A673 (cell line): ENCODE measurements around the gene SNX18. TPM values are rescaled to one million over a fixed set of nuclear protein-coding genes. Genes with fewer than 3 reads are reported as not detected.
"Not testable (repeated sequence)": the region's sequence is repeated elsewhere in the genome, so short reads cannot be mapped to it uniquely, and the experiment has no call there.

Experiments
- BruUV-seq: library from RNA; stranded (reverse); fragments of 400-500 nt; replicated peaks from 2 replicates; lab custom pipeline; 2021; lab: Mats Ljungman, UMichigan
- CTCF ChIA-PET: fragments of 300-600 bp; sonication (Branson Sonifier 250); formaldehyde crosslinking; loops from one replicate; lab custom pipeline; 2022; ENCODE audit warnings: antibody characterized with exemption; lab: Charles Lee
- POLR2A ChIA-PET: fragments of 300-600 bp; sonication (Branson Sonifier 250); formaldehyde crosslinking; loops from one replicate; lab custom pipeline; 2022; ENCODE audit warnings: antibody characterized with exemption; ENCODE audit not compliant: low non-redundant PET; lab: Charles Lee
- DNase-seq: peaks from one replicate; pipeline ENCODE4 v3.0.0-alpha.2; 2015; ENCODE audit warnings: low spot score
- H3K27ac ChIP-seq: fragments of 200-600 bp; sonication (generic); 2 replicates; pipeline ENCODE4 v1.5.1; 2016; ENCODE audit warnings: mixed run types, low read depth, mild to moderate bottlenecking, mixed read lengths, antibody characterized with exemption, low read length; ENCODE audit not compliant: poor library complexity, severe bottlenecking
- H3K27me3 ChIP-seq: fragments of 200-600 bp; sonication (generic); replicated peaks from 2 replicates; pipeline ENCODE4 v1.6.1; 2017; ENCODE audit warnings: mixed run types, low read depth, mild to moderate bottlenecking, mixed read lengths, antibody characterized with exemption, low read length; ENCODE audit not compliant: insufficient read depth, poor library complexity
- H3K36me3 ChIP-seq: fragments of 200-600 bp; sonication (generic); 2 replicates; pipeline ENCODE4 v1.6.1; 2016; ENCODE audit warnings: mixed run types, mild to moderate bottlenecking, mixed read lengths, antibody characterized with exemption, low read length; ENCODE audit not compliant: insufficient read depth, poor library complexity, severe bottlenecking
- H3K4me1 ChIP-seq: fragments of 200-600 bp; sonication (generic); 2 replicates; pipeline ENCODE4 v1.6.1; 2017; ENCODE audit warnings: mixed run types, mild to moderate bottlenecking, mixed read lengths, antibody characterized with exemption, low read length; ENCODE audit not compliant: insufficient read depth, poor library complexity, severe bottlenecking
- H3K4me3 ChIP-seq: fragments of 200-600 bp; sonication (generic); 2 replicates; pipeline ENCODE4 v1.5.1; 2016; ENCODE audit warnings: low read depth, mixed run types, mild to moderate bottlenecking, mixed read lengths, low read length; ENCODE audit not compliant: poor library complexity, severe bottlenecking
- H3K9me3 ChIP-seq: fragments of 200-600 bp; sonication (generic); 2 replicates; pipeline ENCODE4 v1.6.1; 2016; ENCODE audit warnings: mixed run types, low read depth, mild to moderate bottlenecking, mixed read lengths, antibody characterized with exemption, low read length; ENCODE audit not compliant: poor library complexity, severe bottlenecking
- CTCF ChIP-seq: fragments of 300-800, 200-600 bp; sonication (generic); conservative IDR thresholded peaks from 2 replicates; pipeline ENCODE4 v1.5.1; 2017; ENCODE audit warnings: low read depth, mild to moderate bottlenecking, antibody characterized with exemption, low read length, moderate library complexity, mixed read lengths
- EZH2 ChIP-seq: fragments of 200-600 bp; sonication (generic); IDR thresholded peaks from 2 replicates; pipeline ENCODE4 v1.6.1; 2017; ENCODE audit warnings: borderline replicate concordance, low read depth, mild to moderate bottlenecking, mixed read lengths, antibody characterized with exemption, low read length; ENCODE audit not compliant: poor library complexity, severe bottlenecking
- intact Hi-C: fragments of 100-400 bp; cut with micrococcal nuclease; formaldehyde crosslinking; loops from one replicate; pipeline ENCODE4 v1.10.0; 2022; ENCODE audit not compliant: unreplicated experiment
- total RNA-seq: library from RNA; stranded (reverse); gene quantifications from 2 replicates; pipeline ENCODE4 v1.2.3, GENCODE V29; 2021

SNX18 gene
- total RNA-seq, 1 experiment from 2014 or later = 140 TPM

- DNase-seq = no peak
- no peaks in the 10 kb centered on the region for H3K27me3 ChIP-seq
- H3K27ac ChIP-seq = no peak overlapping the region
- TF ChIP-seq EZH2 = no peak
- TF ChIP-seq CTCF = no peak
- ChIA-PET CTCF (no interaction called here), POLR2A (no interaction called here)
- intact Hi-C loops = no loop called here
- no peaks in the 10 kb centered on the region for H3K4me1 ChIP-seq
- no peak overlapping the region for H3K4me3 ChIP-seq
- H3K36me3 ChIP-seq = no peaks in the 10 kb centered on the region
- H3K9me3 ChIP-seq = no peaks in the 10 kb centered on the region
- BruUV-seq = no TSS peak
Observed at GRCh38 chr5:54477941-54478478, 39.5 kb upstream of the SNX18 start.

- Histone ChIP-seq H3K27me3 (no peaks in the 10 kb centered on the region), H3K36me3 (no peaks in the 10 kb centered on the region), H3K9me3 (no peaks in the 10 kb centered on the region), H3K4me1 (no peaks in the 10 kb centered on the region), H3K4me3 (no peak overlapping the region), H3K27ac (no peak overlapping the region)
- POLR2A ChIA-PET = no interaction called here
- DNase-seq = no peak
- BruUV-seq = no TSS peak
- intact Hi-C loops = loop anchor here (10.0 kb wide), 1 partner anchor 165 kb away; the partner anchor contains the start of gene ARL15
- CTCF ChIA-PET = no interaction called here
- no peak for TF ChIP-seq CTCF
Observed at GRCh38 chr5:54480296-54480695, 37.3 kb upstream of the SNX18 start.

- no peak overlapping the region for H3K4me3 ChIP-seq
Observed at GRCh38 chr5:54484219-54484894, 33.2 kb upstream of the SNX18 start.

GRCh38 chr5:54485659-54486058, 31.9 kb upstream of the SNX18 start:
- H3K4me3 ChIP-seq, H3K27ac ChIP-seq, CTCF ChIA-PET, DNase-seq, BruUV-seq, H3K27me3 ChIP-seq, H3K9me3 ChIP-seq, H3K4me1 ChIP-seq, POLR2A ChIA-PET, H3K36me3 ChIP-seq: not testable (repeated sequence)
- intact Hi-C loops = loop anchor here (5.0 to 10.0 kb wide), 2 partner anchors 171 to 243 kb away; partner anchors contain the start of gene ARL15

More at GRCh38 chr5:54484219-54484894, 33.2 kb upstream of the SNX18 start:
- Histone ChIP-seq H3K27me3 (no peaks in the 10 kb centered on the region), H3K9me3 (no peaks in the 10 kb centered on the region), H3K27ac (no peak overlapping the region), H3K4me1 (peaks cover 5% of the 10 kb centered on the region), H3K36me3 (no peaks in the 10 kb centered on the region)
- POLR2A ChIA-PET = no interaction called here
- intact Hi-C loops = loop anchor here (10.0 kb wide), 1 partner anchor 170 kb away; the partner anchor contains the start of gene ARL15
- no TSS peak for BruUV-seq
- TF ChIP-seq CTCF = no peak
- TF ChIP-seq EZH2 = no peak
- DNase-seq = no peak
- CTCF ChIA-PET = no interaction called here

- intact Hi-C loops = loop anchor here (1.0 to 10.0 kb wide), 3 partner anchors 46 to 247 kb away; partner anchors contain the start of gene ARL15
- H3K4me1 ChIP-seq, H3K36me3 ChIP-seq, H3K9me3 ChIP-seq, H3K4me3 ChIP-seq, H3K27ac ChIP-seq, DNase-seq, BruUV-seq, POLR2A ChIA-PET, H3K27me3 ChIP-seq: not testable (repeated sequence)
- CTCF ChIA-PET = interaction anchor here (0.8 to 1.9 kb wide), 5 partner anchors 26 to 406 kb away, joined by 3 to 8 read pairs (median 4); no protein-coding TSS in a partner anchor
Observed at GRCh38 chr5:54489648-54489979, 27.9 kb upstream of the SNX18 start.
